Peyer's patch (tissue), 4 donors: ENCODE data around the gene APPL1.

Experiments used
- CTCF ChIP-seq, 6 experiments: fragments of 450-650 bp in 4 of 6; fragments of 200-600 bp in 2 of 6; sonication (generic) in 1 of 6; IDR thresholded peaks; one replicate each; pipeline ENCODE4 v1.5.1; 2017 to 2019; ENCODE audit warnings: antibody characterized with exemption in 6 of 6, mild to moderate bottlenecking in 3 of 6, moderate library complexity in 1 of 6
- POLR2A ChIP-seq, 2 donors: fragments of 450-650 bp; IDR thresholded peaks; one replicate each; pipeline ENCODE4 v1.5.1; 2017; ENCODE audit warnings: antibody characterized with exemption in 2 of 2, mild to moderate bottlenecking in 2 of 2, moderate library complexity in 2 of 2

GRCh38 chr3:57278237-57278636 lies 50.7 kb downstream of the APPL1 start:
- TF ChIP-seq POLR2A (IDR thresholded peaks at IDR 0.05) (no peak), CTCF (IDR thresholded peaks at IDR 0.05) (no peak)
